GM18951 (cell line): Measurements from ENCODE around the gene WNK2.

Experiments used
- POLR2A ChIP-seq: IDR thresholded peaks from 4 replicates; pipeline ENCODE4 v1.6.1; 2011; ENCODE audit warnings: mild to moderate bottlenecking; ENCODE audit not compliant: insufficient read length, insufficient read depth; ENCODE audit errors: extremely low read depth
- in situ Hi-C: fragments of 300-500 bp; cut with MboI; formaldehyde crosslinking; loops from one replicate; pipeline ENCODE4 v1.12.0; 2022; ENCODE audit warnings: low sequenced_read_pairs, mixed read lengths, inconsistent platforms; ENCODE audit not compliant: unreplicated experiment

The WNK2 gene

DNA sequence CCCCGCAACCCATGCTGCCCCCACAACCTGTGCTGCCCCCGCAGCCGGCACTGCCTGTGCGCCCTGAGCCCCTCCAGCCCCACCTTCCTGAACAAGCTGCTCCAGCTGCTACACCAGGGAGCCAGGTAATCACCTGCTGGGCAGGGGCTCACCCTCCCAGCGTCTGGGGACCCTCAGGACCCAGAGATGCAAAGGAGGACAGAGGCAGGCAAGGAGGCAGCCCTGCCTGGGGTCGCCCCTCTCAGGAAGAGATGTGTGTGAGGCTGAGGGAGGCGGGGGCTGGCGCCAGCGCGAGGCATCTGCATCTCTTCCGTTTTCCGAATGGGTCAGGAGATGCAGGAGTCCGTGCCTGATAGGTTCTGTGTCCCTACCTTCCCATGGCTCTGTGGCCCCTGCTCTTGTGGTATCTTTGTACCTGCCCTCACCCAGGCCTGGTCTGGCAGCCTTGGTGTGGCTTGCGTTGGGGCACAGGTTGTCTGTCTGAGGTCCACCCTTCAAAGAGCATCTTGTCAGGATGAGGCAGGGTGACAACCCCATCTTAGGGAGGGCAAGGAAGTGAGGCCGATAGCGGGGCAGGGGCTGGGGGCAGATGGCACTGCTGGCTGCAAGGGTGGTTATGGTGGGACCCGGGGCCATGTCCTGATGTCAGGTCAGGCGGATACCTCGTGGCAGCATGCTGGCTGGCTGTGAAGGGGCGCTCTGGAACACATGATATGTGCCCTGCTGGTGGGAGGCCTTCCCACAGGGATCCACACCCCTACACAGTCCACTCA lies 75.7 kb downstream of the WNK2 start:
- TF ChIP-seq POLR2A, result no peak
- in situ Hi-C loops, result no loop called here

DNA sequence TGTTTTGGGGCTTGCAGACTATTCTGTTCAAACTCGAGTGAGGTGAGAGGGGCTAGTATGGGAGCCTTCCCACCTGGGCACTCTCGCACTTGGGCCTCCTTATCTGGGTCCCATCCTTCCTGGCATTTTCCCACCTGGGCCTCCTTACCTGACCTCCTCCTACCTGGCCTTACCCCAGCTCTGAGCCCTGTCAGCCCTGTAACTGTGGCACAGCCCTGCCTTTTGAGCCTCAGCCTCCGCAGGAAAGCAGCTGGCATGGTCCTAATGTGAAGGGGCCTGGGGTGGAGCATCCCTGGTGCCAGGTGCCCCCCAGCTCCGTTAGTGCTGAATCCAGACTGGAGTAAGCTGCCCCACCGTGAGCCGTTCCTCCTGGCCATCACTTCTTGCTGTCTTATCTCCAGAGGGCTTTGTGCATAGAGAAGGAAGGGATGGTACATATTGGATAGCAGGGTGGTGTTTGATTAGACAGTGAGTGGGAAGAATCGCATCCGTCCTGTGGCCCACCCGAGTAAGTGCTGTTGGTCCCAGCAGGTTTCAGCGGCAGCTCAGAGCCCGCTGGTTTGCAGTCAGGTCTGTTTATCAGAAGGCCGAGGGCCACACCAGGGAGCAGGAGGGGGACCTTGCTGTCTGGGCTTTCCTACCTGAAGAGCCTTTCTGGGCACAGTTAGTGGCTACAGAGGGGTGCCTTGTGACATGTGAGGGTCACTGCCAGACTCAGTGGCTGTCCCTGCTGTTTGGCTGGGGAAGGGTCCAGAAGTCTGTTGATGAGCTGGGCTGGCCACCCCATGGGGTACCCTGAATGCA lies 76.5 kb downstream of the WNK2 start:
- in situ Hi-C loops, result no loop called here
- TF ChIP-seq POLR2A, result no peak

DNA sequence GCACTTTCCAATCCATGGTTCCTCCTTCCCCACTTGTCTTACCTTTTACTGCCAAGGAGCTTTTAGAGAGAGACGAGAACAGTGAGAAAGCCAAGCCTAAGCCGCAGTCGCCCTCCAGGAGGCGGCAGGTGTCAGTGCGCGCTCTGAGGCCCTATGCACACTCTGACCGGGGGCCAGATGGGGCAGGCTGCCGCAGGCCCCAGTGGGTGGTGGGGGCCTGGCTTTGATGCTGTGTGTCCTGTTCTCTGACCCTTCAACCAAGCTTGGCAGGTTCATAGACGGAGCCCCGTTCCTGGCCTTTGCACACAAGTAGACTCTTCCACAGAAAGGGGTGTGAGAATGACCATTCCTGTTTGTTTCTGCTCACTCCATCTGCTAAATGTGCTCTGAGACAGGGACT lies 77.3 kb downstream of the WNK2 start:
- in situ Hi-C loops, result no loop called here
- no peak for TF ChIP-seq POLR2A

DNA sequence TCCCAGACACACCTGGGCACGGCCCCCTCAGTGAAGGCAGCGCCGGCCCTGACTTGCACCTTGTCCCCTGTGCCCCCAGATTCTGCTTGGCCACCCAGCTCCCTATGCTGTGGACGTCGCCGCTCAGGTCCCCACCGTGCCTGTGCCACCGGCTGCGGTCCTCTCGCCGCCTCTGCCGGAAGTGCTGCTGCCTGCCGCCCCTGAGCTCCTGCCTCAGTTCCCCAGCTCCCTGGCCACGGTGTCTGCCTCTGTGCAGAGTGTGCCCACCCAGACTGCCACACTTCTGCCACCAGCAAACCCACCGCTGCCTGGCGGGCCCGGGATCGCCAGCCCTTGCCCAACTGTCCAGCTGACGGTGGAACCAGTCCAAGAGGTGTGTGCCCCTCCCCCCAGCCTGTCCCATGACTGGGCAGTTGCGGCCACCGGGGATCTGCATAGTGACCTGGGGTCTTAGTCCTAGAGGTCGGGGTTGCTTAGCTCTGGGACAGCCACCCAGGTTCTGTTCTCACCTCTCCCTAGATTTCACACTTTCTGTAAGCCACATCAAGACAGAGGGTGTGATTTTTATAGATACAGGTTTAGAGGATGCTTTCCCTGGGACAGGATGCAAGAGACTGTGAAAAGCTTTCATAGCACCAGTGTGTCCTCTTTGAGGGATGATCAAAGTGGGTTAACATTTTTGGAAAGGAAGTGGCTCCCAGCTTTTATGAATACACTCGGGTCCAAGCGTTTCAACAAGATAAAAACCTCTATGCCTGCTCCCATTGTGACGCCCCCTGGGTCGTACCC lies 78.0 kb downstream of the WNK2 start:
- in situ Hi-C loops, result no loop called here
- TF ChIP-seq POLR2A, result no peak

DNA sequence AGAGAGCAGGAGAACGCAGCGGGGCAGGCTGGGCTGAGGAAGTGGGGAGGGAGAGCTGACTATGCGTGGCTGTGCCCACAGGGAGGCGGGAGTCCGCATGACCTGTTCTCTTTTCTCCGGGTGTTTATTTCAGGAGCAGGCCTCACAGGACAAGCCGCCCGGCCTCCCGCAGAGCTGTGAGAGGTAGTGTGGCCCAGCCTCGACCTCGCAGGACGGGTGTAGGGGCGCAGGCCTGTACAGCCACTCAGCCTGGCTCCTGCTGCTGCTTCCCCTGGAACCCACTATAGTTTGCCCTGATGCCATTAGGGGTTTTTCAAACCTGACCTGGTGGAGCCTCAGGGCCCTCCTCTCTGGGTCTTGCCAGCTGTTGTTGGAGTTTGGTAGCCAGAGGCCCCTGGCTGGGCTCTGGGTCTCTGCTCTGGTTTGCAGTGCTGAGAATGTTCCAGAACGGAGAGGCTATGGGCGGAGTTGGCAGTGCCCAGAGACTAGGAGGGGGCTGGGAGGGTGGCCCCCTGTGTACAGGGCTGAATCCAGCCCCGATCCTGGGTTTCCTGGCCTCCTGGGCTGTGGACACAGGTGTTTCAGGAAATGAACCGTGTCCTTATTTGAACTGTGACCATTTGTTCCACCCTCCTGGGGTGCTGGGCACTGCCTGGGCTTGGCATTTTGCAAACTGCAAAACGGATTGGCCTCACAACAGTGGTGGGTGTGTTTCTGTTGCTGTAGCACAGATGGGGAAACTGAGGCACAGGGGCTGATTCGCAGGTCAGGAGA lies 78.8 kb downstream of the WNK2 start:
- TF ChIP-seq POLR2A, result no peak
- in situ Hi-C loops, result no loop called here

DNA sequence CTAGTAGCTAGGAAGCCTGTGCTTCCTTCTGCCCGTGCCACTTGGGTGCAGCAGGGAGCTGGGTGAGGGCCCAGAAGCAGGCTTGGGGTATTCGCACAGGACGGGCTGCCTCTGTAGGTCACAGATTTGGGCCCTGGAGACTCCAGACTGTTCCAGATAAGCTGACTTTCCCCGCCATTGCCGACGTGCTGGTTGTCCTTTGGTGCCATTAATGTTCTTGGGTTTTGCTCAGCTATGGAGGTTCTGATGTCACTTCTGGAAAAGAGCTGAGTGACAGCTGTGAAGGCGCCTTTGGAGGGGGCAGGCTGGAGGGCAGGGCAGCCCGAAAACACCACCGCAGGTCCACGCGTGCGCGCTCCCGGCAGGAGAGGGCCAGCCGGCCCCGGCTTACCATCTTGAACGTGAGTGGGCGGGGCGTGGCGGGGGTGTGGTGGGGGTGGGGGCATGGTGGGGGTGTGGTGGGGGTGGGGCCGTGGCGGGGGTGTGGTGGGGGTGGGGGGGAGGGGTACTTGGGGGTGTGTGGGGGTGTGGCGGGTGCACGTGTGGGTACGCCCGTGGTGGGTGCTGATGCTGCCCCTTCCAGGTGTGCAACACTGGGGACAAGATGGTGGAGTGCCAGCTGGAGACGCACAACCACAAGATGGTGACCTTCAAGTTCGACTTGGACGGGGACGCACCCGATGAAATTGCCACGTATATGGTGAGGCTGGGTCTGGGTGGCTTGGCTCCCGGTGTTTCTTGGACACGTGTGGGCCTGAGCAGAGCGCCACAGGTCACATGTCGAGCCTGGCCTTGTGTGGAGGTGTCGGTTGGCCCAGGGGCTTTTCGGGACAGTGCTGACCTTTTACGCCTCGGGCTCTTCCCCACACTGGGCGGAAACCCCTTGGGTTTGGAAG lies 79.6 kb downstream of the WNK2 start:
- in situ Hi-C loops, result no loop called here
- no peak for TF ChIP-seq POLR2A

DNA sequence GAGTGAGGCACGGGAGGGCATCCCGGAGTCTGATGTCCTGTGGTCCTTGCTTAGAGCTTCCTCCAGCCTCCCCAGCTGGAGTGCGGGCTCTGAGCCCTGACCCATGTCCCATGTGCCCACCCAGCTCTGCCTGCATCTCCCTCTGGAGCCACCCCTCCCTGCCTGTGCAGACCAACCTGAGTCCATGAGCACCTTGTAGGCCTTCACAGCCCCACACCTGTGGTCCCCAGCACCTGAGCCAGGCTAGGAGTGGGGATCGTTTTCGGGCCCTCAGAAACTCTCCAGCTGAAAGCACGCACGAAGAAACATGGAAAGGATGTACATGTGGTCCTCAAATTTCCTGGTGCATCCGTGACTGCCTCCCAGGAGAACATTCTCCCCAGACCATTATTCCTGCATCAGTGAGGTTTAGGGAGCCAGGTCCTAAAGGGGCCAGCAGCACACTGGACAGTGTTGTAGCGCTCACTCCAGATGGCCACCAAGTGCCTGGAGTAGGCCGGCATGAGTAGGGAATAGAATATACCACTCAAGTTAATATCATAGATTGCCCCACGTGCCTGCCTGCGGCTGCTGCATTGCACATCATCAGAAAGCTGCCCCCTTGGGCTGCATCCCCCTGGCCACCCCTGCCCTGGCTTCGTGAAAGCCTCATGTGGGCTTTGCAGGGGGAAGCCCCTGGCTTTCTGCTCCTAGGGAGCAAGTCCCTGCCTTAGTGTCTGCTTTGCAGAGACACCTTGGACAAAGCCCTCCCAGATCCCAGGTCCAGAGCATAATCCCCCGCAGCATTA lies 80.6 kb downstream of the WNK2 start:
- in situ Hi-C loops, result no loop called here
- TF ChIP-seq POLR2A, result no peak

DNA sequence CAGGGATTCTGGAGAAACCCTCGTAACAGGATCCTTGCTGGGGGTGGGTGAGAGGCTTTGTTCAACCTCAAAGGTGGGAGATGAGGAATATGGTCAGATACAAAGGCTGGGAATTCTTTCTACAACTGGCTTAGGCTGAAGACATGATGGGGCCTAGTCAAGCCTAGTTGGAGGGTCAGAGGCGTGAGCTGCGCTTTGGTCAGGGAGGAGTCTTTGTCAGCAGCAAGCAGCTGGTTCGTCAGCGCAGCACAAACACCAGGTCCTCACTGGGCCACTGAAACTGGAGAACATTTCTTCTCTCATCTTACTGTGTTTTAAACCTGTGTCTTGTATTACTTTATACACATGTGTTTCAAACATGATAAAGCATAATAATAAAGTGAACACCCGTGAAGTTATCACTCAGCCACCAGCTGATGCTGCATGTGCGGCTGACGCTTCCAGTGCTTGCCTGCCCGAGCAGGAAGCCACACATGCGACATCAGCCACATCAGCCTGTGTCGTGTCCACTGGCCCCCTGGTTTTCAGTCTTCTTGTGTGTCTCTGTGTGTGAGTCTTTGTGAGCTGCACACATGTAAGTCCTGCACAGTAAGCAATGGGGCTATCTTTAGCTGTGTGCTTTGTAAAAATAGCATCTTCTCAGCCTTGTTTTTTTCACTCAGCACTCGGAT lies 81.5 kb downstream of the WNK2 start:
- in situ Hi-C loops, result no loop called here
- no peak for TF ChIP-seq POLR2A

DNA sequence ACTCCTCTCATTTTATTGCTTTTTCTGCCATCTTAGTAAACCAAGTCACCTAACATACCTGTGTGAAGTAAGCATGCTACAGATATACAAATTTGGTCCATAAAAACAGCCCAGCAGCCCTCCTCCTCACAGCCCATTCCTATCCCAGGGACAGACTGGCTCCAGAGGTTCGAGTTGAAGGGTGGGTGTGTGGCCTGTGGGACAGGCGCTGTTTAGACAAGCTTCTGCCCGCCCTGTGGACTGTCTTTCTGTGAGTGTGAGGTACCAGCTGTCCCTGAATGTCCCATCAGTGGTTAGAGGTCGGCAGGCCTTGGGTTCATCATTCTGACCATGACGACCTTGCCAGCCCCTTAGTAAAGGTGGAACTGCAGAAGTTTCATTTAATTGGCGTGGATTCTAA lies 82.0 kb downstream of the WNK2 start:
- in situ Hi-C loops, result no loop called here
- no peak for TF ChIP-seq POLR2A

DNA sequence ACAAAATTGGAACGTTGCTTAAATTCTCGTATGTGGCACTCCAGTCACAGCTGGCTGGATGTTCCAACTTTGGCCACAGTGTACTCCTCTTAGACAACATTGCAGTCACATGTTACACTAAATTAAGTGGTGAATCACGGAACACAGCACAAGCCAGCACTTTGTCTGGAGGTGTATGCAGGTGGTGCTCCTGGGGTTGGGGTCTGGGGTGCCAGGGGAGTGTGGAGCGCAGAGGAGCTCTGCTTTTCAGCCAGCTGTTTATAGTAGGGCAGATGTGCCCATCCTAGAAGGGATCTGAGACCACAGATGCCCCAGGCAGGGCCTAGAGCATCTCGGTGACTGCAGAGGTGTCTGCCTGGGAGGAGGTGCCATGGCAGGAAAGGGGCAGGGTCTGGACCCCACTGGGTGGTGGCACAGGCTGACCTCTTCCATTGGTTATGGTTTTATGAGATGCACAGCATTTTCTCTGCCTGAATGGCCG lies 82.6 kb downstream of the WNK2 start:
- TF ChIP-seq POLR2A, result no peak
- in situ Hi-C loops, result no loop called here
